ENCODE measurements around the gene ALAS2.

The ALAS2 gene

GRCh38 chrX:55004231-55004630, 26.5 kb downstream of the ALAS2 start:
- FAIRE-seq (no peak), DNase-seq (ENCODE audit: insufficient read length, low spot score) (no peak)
- TF ChIP-seq, protein P1, sequence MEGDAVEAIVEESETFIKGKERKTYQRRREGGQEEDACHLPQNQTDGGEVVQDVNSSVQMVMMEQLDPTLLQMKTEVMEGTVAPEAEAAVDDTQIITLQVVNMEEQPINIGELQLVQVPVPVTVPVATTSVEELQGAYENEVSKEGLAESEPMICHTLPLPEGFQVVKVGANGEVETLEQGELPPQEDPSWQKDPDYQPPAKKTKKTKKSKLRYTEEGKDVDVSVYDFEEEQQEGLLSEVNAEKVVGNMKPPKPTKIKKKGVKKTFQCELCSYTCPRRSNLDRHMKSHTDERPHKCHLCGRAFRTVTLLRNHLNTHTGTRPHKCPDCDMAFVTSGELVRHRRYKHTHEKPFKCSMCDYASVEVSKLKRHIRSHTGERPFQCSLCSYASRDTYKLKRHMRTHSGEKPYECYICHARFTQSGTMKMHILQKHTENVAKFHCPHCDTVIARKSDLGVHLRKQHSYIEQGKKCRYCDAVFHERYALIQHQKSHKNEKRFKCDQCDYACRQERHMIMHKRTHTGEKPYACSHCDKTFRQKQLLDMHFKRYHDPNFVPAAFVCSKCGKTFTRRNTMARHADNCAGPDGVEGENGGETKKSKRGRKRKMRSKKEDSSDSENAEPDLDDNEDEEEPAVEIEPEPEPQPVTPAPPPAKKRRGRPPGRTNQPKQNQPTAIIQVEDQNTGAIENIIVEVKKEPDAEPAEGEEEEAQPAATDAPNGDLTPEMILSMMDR (IDR thresholded peaks at IDR 0.05; ENCODE audit: insufficient read depth, missing control alignments): no peak

DNA sequence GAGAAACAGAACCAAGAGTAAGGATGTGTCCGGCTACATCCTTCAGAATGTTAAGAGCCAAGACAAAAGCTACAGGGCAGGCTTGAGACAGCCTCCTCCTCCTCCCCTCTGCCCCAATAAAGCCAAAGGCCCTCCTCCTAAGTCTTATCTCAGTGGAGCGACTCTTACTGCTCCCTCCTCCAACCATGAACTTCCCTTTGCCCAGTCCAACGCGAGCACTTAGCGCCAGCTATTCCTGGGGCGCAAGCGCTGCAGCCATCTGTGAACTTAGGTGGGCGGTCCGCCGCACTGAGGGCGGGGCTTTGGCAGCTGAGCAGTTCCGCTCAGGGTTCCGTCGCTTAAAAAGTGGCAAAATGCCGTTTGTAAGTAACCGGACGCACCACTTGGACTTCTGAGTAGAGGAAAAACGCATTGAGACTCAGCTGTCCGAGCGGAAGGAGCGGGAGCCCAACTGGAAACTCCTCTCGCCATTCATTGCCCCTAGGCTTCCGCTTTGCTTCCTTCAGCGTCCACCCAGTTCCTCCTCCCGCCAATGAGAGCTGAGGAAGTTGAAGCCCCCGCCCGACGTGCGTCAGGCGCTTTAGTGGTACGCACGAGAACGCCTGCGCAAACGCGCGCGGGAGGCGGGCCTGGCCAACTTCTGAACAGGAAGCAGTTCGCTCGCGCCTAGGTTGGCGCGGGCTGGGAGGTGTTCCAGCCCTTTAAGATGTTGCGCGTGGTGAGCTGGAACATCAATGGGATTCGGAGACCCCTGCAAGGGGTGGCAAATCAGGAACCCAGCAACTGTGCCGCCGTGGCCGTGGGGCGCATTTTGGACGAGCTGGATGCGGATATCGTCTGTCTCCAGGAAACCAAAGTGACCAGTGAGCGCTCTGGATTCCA, 30.8 kb downstream of the ALAS2 start, which contains the start of gene APEX2:
TSS of gene APEX2 (plus strand) at position 647 of the 882 bp plus-strand sequence. CDS start at position 707, 60 bp downstream.
- peak; percentile 37 for DNase-seq (ENCODE audit: insufficient read length, low spot score)
- TF ChIP-seq, protein P1 (IDR thresholded peaks at IDR 0.05; ENCODE audit: insufficient read depth, missing control alignments): no peak
- FAIRE-seq: peak; percentile 67

DNA sequence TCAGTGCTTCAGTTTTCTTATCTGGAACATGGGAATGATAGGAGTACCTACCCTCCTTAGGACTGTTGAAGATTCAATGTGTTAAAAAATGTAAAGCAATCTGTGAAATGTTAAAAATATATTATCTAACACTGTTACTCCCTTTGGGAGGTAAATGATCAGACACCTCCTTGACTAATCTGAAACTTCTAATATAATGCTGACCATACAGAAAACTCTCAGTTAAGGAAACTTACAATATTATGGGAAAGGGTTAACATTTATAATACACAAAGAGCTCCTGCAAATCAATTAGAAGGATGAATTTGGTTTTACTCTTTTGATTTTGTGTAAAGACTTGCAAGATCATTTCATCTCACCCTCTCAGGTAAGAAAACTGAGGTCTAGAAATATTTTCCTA, 35.2 kb downstream of the ALAS2 start:
- TF ChIP-seq, protein P1 (IDR thresholded peaks at IDR 0.05; ENCODE audit: insufficient read depth, missing control alignments): no peak
- DNase-seq (ENCODE audit: insufficient read length, low spot score): no peak
- FAIRE-seq: no peak

DNA sequence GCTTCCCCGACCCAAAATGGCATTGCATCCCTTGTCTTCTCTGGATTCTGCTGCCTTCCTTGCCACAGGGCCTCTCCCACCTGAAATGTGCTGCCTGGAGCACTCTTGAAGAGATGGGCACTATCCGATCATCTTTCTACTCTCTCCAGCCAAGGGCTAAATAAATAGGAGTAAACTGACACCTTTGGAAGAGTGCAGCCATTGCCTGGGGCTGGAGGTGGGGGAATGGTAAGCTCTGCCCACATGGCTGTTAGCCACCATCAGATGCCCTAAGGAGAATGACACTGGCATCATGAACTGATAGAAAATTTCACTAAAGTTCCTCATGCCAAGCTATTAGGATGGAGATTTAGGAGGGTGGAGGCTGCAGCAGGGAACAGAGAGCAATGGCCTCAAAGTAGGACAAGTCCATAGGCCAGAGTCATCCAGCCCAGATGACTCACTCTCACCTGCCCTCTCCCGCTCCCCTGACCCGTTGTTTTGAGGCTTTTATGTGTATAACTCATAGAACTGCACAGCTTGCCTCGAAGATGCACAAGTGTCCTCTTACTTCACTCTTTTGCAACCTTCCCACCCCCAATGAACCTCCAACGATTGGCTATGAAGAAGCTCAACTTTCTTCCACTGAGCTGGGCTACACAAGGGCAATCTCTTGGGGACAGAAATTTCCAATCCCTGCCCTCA, 36.0 kb downstream of the ALAS2 start:
- FAIRE-seq (no peak), DNase-seq (ENCODE audit: insufficient read length, low spot score) (no peak)
- TF ChIP-seq, protein P1 (IDR thresholded peaks at IDR 0.05; ENCODE audit: insufficient read depth, missing control alignments): no peak

DNA sequence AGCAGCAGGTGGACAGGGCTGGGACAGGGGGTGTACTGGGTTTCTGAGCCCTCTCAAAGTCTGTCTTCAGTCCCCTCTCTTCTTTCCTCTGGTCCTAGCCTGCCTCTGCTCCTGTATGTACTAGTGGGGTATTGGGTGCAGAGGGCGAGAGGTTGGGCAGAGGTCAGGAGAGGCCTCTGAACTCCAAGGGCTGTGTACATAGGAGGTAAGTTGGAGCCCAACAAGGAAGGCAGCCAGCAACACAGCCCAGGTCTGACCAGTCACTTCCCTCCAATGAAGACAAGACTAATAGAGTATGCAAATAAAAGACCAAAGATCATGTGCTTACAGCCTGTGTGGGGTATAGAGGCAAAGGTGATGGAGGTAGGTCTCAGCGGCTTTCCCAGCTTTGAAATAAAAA, 36.7 kb downstream of the ALAS2 start, which contains the start of gene PFKFB1:
TSS of gene PFKFB1 (minus strand) at position 90 of the 400 bp plus-strand sequence. CDS start 181 bp downstream, outside the sequence.
- DNase-seq (ENCODE audit: insufficient read length, low spot score): no peak
- no peak for FAIRE-seq
- TF ChIP-seq, protein P1 (IDR thresholded peaks at IDR 0.05; ENCODE audit: insufficient read depth, missing control alignments): no peak

DNA sequence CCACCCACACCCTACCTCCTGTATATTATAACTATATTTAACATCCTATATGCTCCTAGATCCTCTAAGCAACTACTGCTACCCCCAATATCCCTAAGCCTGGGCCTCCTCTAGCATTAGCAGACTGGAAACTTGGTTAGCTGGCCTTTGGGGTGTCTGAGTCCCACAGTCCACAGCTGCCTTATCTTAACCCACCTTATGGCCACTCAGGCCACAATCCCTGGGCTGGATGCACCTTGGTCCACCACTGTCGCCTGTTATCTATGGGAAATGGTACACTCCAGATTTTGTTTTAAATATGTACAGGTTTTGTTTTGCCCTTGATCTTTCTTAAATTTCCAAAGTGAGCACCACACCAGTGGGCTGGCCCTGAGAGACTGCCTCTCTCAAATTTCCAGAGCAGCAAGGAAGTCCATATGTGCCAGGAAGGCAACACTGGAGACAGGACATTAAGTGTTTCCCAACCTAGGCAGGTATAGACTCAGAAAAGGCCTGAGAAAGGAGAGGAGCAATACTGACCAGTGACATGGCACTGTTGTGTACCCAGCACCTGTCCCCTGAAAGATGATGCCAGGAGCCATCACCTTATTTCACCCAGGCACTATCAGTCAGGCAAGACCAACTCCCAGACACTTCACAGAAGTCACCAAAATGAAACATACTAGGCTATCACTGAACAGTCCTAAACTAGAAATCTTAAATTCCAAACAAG, 37.7 kb downstream of the ALAS2 start:
- FAIRE-seq (no peak), DNase-seq (ENCODE audit: insufficient read length, low spot score) (no peak)
- TF ChIP-seq, protein P1 (IDR thresholded peaks at IDR 0.05; ENCODE audit: insufficient read depth, missing control alignments): no peak

Measured in D721Med (cell line).